Measurements from ENCODE around the gene WFS1. TPM values are rescaled to one million over a fixed set of nuclear protein-coding genes. Genes with fewer than 3 reads are reported as not detected.

WFS1 gene
- total and polyA plus RNA-seq, 4 donors = 11.9 to 66.1 (median 53.1) TPM

GRCh38 chr4:6272863-6273660 lies 3.4 kb downstream of the WFS1 start:
- no peaks in the 10 kb centered on the region for H3K36me3 ChIP-seq (ENCODE audit: control insufficient read depth in 1 of 2, insufficient read depth in 2 of 2, low read length in 1 of 2)
- ATAC-seq (ENCODE audit: low FRiP score) = peak; percentile 21
- intact Hi-C loops (cut with DNase I) = no loop called here
- H3K4me3 ChIP-seq (ENCODE audit: low read length in 2 of 2) = no peak overlapping the region
- H3K27ac ChIP-seq (ENCODE audit: low read depth in 1 of 2, low read length in 2 of 2) = peak overlapping the region; percentile 51 to 97
- no peaks in the 10 kb centered on the region for H3K27me3 ChIP-seq (ENCODE audit: control insufficient read depth in 1 of 2, insufficient read depth in 2 of 2, low read length in 1 of 2)
- no peaks in the 10 kb centered on the region for H3K9me3 ChIP-seq (ENCODE audit: control insufficient read depth, low read length)
- WGBS, 2 donors = 6 to 13% methylated on average over 15 of the region's 15 CpGs
- no peaks in the 10 kb centered on the region for H3K4me1 ChIP-seq (ENCODE audit: control insufficient read depth in 1 of 2, insufficient read depth in 2 of 2, low read length in 2 of 2)
- no peak for DNase-seq

DNA sequence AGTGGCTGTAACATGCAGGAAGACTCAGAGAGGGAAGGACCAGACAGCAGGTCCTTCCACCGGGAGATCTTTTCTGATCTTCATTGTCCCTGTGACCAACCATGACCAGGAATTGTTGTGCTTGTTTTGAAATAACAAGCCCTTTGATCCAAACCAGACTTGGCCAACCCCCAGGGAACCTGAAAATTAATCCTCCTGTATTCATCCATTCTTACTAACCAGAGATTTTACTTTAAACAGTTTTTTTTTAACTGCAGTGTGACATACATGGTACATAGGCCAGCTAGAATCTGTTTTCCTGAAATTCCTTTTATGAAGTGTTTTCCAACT lies 4.0 kb downstream of the WFS1 start:
- Histone ChIP-seq H3K4me1 (ENCODE audit: control insufficient read depth in 1 of 2, insufficient read depth in 2 of 2, low read length in 2 of 2) (no peaks in the 10 kb centered on the region), H3K9me3 (ENCODE audit: control insufficient read depth, low read length) (no peaks in the 10 kb centered on the region), H3K36me3 (ENCODE audit: control insufficient read depth in 1 of 2, insufficient read depth in 2 of 2, low read length in 1 of 2) (no peaks in the 10 kb centered on the region), H3K4me3 (ENCODE audit: low read length in 2 of 2) (no peak overlapping the region), H3K27me3 (ENCODE audit: control insufficient read depth in 1 of 2, insufficient read depth in 2 of 2, low read length in 1 of 2) (no peaks in the 10 kb centered on the region), H3K27ac (ENCODE audit: low read depth in 1 of 2, low read length in 2 of 2) (peak overlapping the region; percentile 32 to 93)
- intact Hi-C loops (cut with DNase I) = no loop called here
- ATAC-seq (ENCODE audit: low FRiP score) = no peak
- no peak for DNase-seq
- 20 to 26% methylated on average over 1 of the region's 1 CpG for WGBS, 2 donors

GRCh38 chr4:6275351-6275750 lies 5.7 kb downstream of the WFS1 start:
- Histone ChIP-seq H3K4me3 (ENCODE audit: low read length in 2 of 2) (no peak overlapping the region), H3K36me3 (ENCODE audit: control insufficient read depth in 1 of 2, insufficient read depth in 2 of 2, low read length in 1 of 2) (no peaks in the 10 kb centered on the region), H3K4me1 (ENCODE audit: control insufficient read depth in 1 of 2, insufficient read depth in 2 of 2, low read length in 2 of 2) (no peaks in the 10 kb centered on the region), H3K27ac (ENCODE audit: low read depth in 1 of 2, low read length in 2 of 2) (no peak overlapping the region), H3K9me3 (ENCODE audit: control insufficient read depth, low read length) (no peaks in the 10 kb centered on the region), H3K27me3 (ENCODE audit: control insufficient read depth in 1 of 2, insufficient read depth in 2 of 2, low read length in 1 of 2) (no peaks in the 10 kb centered on the region)
- ATAC-seq (ENCODE audit: low FRiP score) (no peak), DNase-seq (no peak)
- intact Hi-C loops (cut with DNase I) = no loop called here
- 77 to 78% methylated on average over 10 of the region's 10 CpGs for WGBS, 2 donors

DNA sequence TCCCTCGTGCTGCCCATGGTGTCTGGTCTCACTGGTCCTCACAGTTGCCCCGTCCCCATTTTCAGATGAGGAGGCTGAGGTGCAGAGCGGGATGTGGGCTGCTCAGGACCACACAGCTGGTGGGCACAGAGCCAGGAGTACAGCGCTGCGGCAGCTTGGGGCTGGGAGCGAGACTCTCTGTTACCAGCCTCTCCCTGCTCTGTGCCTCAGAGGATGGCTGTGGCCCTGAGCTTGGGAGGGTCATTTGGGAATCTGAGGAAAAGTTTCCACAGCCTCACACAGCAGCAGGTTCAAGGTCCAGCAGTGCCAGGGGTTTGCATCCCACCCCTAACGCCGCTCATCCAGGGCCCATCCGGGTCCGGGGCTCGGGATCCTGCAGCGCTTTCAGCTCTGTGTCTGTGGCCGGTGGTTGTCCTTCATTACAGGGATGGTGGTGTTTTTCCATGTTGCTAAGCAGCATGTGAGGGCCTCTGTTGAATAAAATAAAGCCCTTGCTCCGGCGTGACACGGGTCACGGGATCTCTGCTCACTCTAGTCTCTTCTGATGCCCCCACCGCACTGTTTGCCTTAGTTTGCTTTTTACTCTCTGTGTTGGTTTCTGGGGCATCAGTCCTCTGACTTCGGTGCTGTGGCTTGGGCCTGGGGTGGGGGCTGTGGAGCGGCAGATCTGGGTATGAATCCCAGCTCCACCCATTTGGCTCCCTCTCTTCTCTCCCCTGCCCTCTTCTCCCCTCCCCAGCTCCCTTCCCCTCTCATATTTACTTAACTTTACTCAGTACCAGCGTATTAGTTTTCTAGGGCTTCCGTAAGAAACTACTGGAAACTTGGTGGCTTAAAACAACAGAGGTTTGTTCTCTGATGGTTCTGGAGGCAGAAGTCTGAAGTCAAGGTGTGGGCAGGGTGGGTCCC lies 6.5 kb downstream of the WFS1 start:
- intact Hi-C loops (cut with DNase I) = no loop called here
- no peak for ATAC-seq (ENCODE audit: low FRiP score)
- H3K27ac ChIP-seq (ENCODE audit: low read depth in 1 of 2, low read length in 2 of 2) = peak overlapping the region in 1 of 2 donors; percentile 4
- H3K4me1 ChIP-seq (ENCODE audit: control insufficient read depth in 1 of 2, insufficient read depth in 2 of 2, low read length in 2 of 2) = no peaks in the 10 kb centered on the region
- H3K27me3 ChIP-seq (ENCODE audit: control insufficient read depth in 1 of 2, insufficient read depth in 2 of 2, low read length in 1 of 2) = no peaks in the 10 kb centered on the region
- H3K4me3 ChIP-seq (ENCODE audit: low read length in 2 of 2) = no peak overlapping the region
- no peak for DNase-seq
- no peaks in the 10 kb centered on the region for H3K9me3 ChIP-seq (ENCODE audit: control insufficient read depth, low read length)
- WGBS, 2 donors = 39% methylated on average over 22 of the region's 22 CpGs
- H3K36me3 ChIP-seq (ENCODE audit: control insufficient read depth in 1 of 2, insufficient read depth in 2 of 2, low read length in 1 of 2) = no peaks in the 10 kb centered on the region

- no peak for ATAC-seq (ENCODE audit: low FRiP score)
- 83% methylated on average over 24 of the region's 24 CpGs for WGBS, 2 donors
- H3K4me1 ChIP-seq (ENCODE audit: control insufficient read depth in 1 of 2, insufficient read depth in 2 of 2, low read length in 2 of 2) = no peaks in the 10 kb centered on the region
- no peak for DNase-seq
- H3K9me3 ChIP-seq (ENCODE audit: control insufficient read depth, low read length) = no peaks in the 10 kb centered on the region
- no peaks in the 10 kb centered on the region for H3K27me3 ChIP-seq (ENCODE audit: control insufficient read depth in 1 of 2, insufficient read depth in 2 of 2, low read length in 1 of 2)
- no peak overlapping the region for H3K4me3 ChIP-seq (ENCODE audit: low read length in 2 of 2)
- no peaks in the 10 kb centered on the region for H3K36me3 ChIP-seq (ENCODE audit: control insufficient read depth in 1 of 2, insufficient read depth in 2 of 2, low read length in 1 of 2)
- no peak overlapping the region for H3K27ac ChIP-seq (ENCODE audit: low read depth in 1 of 2, low read length in 2 of 2)
- intact Hi-C loops (cut with DNase I) = no loop called here
Measured at GRCh38 chr4:6277139-6277802, 7.6 kb downstream of the WFS1 start.

GRCh38 chr4:6277935-6278800 lies 8.5 kb downstream of the WFS1 start:
- H3K27ac ChIP-seq (ENCODE audit: low read depth in 1 of 2, low read length in 2 of 2) = no peak overlapping the region
- intact Hi-C loops (cut with DNase I) = no loop called here
- no peak for DNase-seq
- no peaks in the 10 kb centered on the region for H3K4me1 ChIP-seq (ENCODE audit: control insufficient read depth in 1 of 2, insufficient read depth in 2 of 2, low read length in 2 of 2)
- no peaks in the 10 kb centered on the region for H3K27me3 ChIP-seq (ENCODE audit: control insufficient read depth in 1 of 2, insufficient read depth in 2 of 2, low read length in 1 of 2)
- H3K9me3 ChIP-seq (ENCODE audit: control insufficient read depth, low read length) = no peaks in the 10 kb centered on the region
- WGBS, 2 donors = 68 to 70% methylated on average over 21 of the region's 21 CpGs
- ATAC-seq (ENCODE audit: low FRiP score) = peak; percentile 3
- no peaks in the 10 kb centered on the region for H3K36me3 ChIP-seq (ENCODE audit: control insufficient read depth in 1 of 2, insufficient read depth in 2 of 2, low read length in 1 of 2)
- H3K4me3 ChIP-seq (ENCODE audit: low read length in 2 of 2) = no peak overlapping the region

DNA sequence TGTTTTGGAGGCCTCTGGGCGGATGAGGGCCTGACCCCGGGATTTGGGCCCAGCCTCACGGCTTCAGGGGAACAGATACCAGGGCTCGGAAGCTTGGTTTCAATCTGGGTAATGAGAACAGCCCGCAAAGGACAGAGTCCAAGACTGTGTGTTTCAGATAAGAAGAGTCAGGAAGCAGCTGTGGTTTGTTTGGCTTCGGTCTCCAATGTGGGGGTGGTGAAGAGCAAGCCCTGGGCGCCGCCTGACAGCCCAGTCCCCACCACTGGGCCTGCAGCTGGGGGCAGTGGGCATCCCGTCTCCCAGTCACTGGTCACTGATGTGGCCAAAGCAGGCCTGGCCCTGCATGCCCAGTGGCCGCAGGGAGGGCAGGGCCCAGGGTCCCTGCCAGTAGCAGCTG lies 9.1 kb downstream of the WFS1 start:
- intact Hi-C loops (cut with DNase I) = no loop called here
- H3K36me3 ChIP-seq (ENCODE audit: control insufficient read depth in 1 of 2, insufficient read depth in 2 of 2, low read length in 1 of 2) = no peaks in the 10 kb centered on the region

More for the DNA sequence above, 9.1 kb downstream of the WFS1 start:
- no peak for DNase-seq
- peak; percentile 35 for ATAC-seq (ENCODE audit: low FRiP score)
- Histone ChIP-seq H3K27me3 (ENCODE audit: control insufficient read depth in 1 of 2, insufficient read depth in 2 of 2, low read length in 1 of 2) (no peaks in the 10 kb centered on the region), H3K4me1 (ENCODE audit: control insufficient read depth in 1 of 2, insufficient read depth in 2 of 2, low read length in 2 of 2) (no peaks in the 10 kb centered on the region), H3K9me3 (ENCODE audit: control insufficient read depth, low read length) (no peaks in the 10 kb centered on the region), H3K4me3 (ENCODE audit: low read length in 2 of 2) (no peak overlapping the region), H3K27ac (ENCODE audit: low read depth in 1 of 2, low read length in 2 of 2) (peak overlapping the region in 1 of 2 donors; percentile 3)
- 9 to 12% methylated on average over 10 of the region's 10 CpGs for WGBS, 2 donors

All from aorta (tissue), 5 donors.